Caco-2 (cell line): ENCODE measurements around the gene CALCA. TPM values are rescaled to one million over a fixed set of nuclear protein-coding genes. Genes with fewer than 3 reads are reported as not detected.
"Not testable (repeated sequence)": the region's sequence is repeated elsewhere in the genome, so short reads cannot be mapped to it uniquely, and the experiment has no call there.

Experiments
- BruUV-seq: library from RNA; stranded (reverse); fragments of 400-500 nt; replicated peaks from 2 replicates; lab custom pipeline; 2021; lab: Mats Ljungman, UMichigan
- CTCF ChIA-PET: fragments of 300-600 bp; sonication (Branson Sonifier 250); formaldehyde crosslinking; loops from one replicate; lab custom pipeline; 2022; ENCODE audit warnings: antibody characterized with exemption; lab: Charles Lee
- POLR2A ChIA-PET: fragments of 300-600 bp; sonication (Branson Sonifier 250); formaldehyde crosslinking; loops from one replicate; lab custom pipeline; 2022; ENCODE audit warnings: antibody characterized with exemption; lab: Charles Lee
- DNase-seq, 2 experiments: peaks; one replicate each; pipeline versions ENCODE4 v3.0.0 to v3.0.0-alpha.2; 2020 to 2022
- H3K27me3 ChIP-seq: replicated peaks from 2 replicates; pipeline ENCODE4 v1.6.0; 2011; ENCODE audit warnings: low read length; ENCODE audit not compliant: control insufficient read depth, insufficient read depth
- H3K36me3 ChIP-seq: 2 replicates; pipeline ENCODE4 v1.5.1; 2011; ENCODE audit warnings: low read length; ENCODE audit not compliant: control insufficient read depth, insufficient read depth
- H3K4me1 ChIP-seq: fragments of 250-450 bp; sonication (Bioruptor Pico); 2 replicates; pipeline ENCODE4 v1.5.1; 2020; ENCODE audit warnings: mild to moderate bottlenecking
- H3K4me3 ChIP-seq: 2 replicates; pipeline ENCODE4 v1.5.1; 2011; ENCODE audit warnings: low read depth, mild to moderate bottlenecking, control low read depth, low read length
- H3K9me3 ChIP-seq: fragments of 250-450 bp; sonication (Bioruptor Pico); 2 replicates; pipeline ENCODE4 v1.5.1; 2020; ENCODE audit warnings: mild to moderate bottlenecking, moderate library complexity
- H3K27ac Mint-ChIP-seq: one replicate; pipeline ENCODE4 v1.8.0; 2022; ENCODE audit warnings: mixed read lengths; ENCODE audit not compliant: unreplicated experiment
- H3K27me3 Mint-ChIP-seq: one replicate; pipeline ENCODE4 v1.8.0; 2022; ENCODE audit warnings: mixed read lengths; ENCODE audit not compliant: insufficient read depth, unreplicated experiment
- H3K36me3 Mint-ChIP-seq: one replicate; pipeline ENCODE4 v1.8.0; 2022; ENCODE audit warnings: mild to moderate bottlenecking, mixed read lengths; ENCODE audit not compliant: insufficient read depth, unreplicated experiment
- H3K4me1 Mint-ChIP-seq: one replicate; pipeline ENCODE4 v1.8.0; 2022; ENCODE audit warnings: low read depth, mixed read lengths; ENCODE audit not compliant: unreplicated experiment
- H3K4me3 Mint-ChIP-seq: one replicate; pipeline ENCODE4 v1.8.0; 2022; ENCODE audit warnings: mild to moderate bottlenecking, moderate library complexity, mixed read lengths; ENCODE audit not compliant: unreplicated experiment
- H3K9me3 Mint-ChIP-seq: one replicate; pipeline ENCODE4 v1.8.0; 2022; ENCODE audit warnings: mixed read lengths; ENCODE audit not compliant: unreplicated experiment
- CTCF ChIP-seq, 2 experiments: fragments of 200-600 bp in 1 of 2; IDR thresholded peaks; 1 replicate in 1 of 2; 2 replicates in 1 of 2; pipeline versions ENCODE4 v1.5.1 to v1.8.0; 2011 to 2022; ENCODE audit warnings: antibody characterized with exemption in 1 of 2, control low read depth in 1 of 2, inconsistent platforms in 1 of 2, low read depth in 1 of 2, low read length in 1 of 2, mild to moderate bottlenecking in 1 of 2, moderate library complexity in 1 of 2; ENCODE audit not compliant: insufficient read depth in 1 of 2, severe bottlenecking in 1 of 2, unreplicated experiment in 1 of 2
- intact Hi-C: fragments of 100-400 bp; cut with micrococcal nuclease; formaldehyde crosslinking; loops from one replicate; pipeline ENCODE4 v1.10.0; 2022; ENCODE audit not compliant: unreplicated experiment
- total RNA-seq: library from RNA; stranded (reverse); gene quantifications from 2 replicates; pipeline ENCODE4 v1.2.3, GENCODE V29; 2022

The CALCA gene
- total RNA-seq, 1 experiment from 2014 or later: not detected

GRCh38 chr11:15010865-15011264 is 38.7 kb upstream of the CALCA start:
- Mint-ChIP-seq H3K27me3 (peaks cover 17% of the 10 kb centered on the region), H3K9me3 (peaks cover 10% of the 10 kb centered on the region), H3K4me3 (no peak overlapping the region), H3K27ac (no peak overlapping the region), H3K36me3 (no peaks in the 10 kb centered on the region), H3K4me1 (no peaks in the 10 kb centered on the region)
- TF ChIP-seq CTCF (IDR thresholded peaks at IDR 0.05; ENCODE audit: insufficient read depth in 1 of 2, low read depth in 1 of 2, low read length in 1 of 2, severe bottlenecking in 1 of 2, unreplicated experiment in 1 of 2): no peak
- Histone ChIP-seq H3K27me3 (no peaks in the 10 kb centered on the region; the same call in 1 of the 2 replicates), H3K9me3 (peaks cover under 1% of the 10 kb centered on the region; the same call in 1 of the 2 replicates), H3K4me1 (no peaks in the 10 kb centered on the region), H3K4me3 (no peak overlapping the region), H3K36me3 (no peaks in the 10 kb centered on the region)
- no peak for DNase-seq
- intact Hi-C loops: no loop called here
- ChIA-PET POLR2A (no interaction called here), CTCF (interaction anchor here (1.6 kb wide), 1 partner anchor 103 kb away, joined by 5 read pairs; no protein-coding TSS in a partner anchor)
- no TSS peak for BruUV-seq

GRCh38 chr11:15006139-15006759 is 34.1 kb upstream of the CALCA start:
- Histone ChIP-seq H3K27me3 (no peaks in the 10 kb centered on the region; the same call in 1 of the 2 replicates), H3K4me1 (no peaks in the 10 kb centered on the region), H3K9me3 (peaks cover 5% of the 10 kb centered on the region; the same call in 1 of the 2 replicates), H3K4me3 (no peak overlapping the region), H3K36me3 (no peaks in the 10 kb centered on the region)
- no peaks in the 10 kb centered on the region for H3K36me3 Mint-ChIP-seq
- no peaks in the 10 kb centered on the region for H3K9me3 Mint-ChIP-seq
- peaks cover 18% of the 10 kb centered on the region for H3K27me3 Mint-ChIP-seq
- DNase-seq: peak in 1 of 2 experiments; percentile 30
- TF ChIP-seq CTCF (IDR thresholded peaks at IDR 0.05; ENCODE audit: insufficient read depth in 1 of 2, low read depth in 1 of 2, low read length in 1 of 2, severe bottlenecking in 1 of 2, unreplicated experiment in 1 of 2): peak; percentile 58 to 62
- ChIA-PET POLR2A (no interaction called here), CTCF (interaction anchor here (1.2 to 1.9 kb wide), 4 partner anchors 31 to 216 kb away, joined by 3 to 51 read pairs (median 14); no protein-coding TSS in a partner anchor)
- no peak overlapping the region for H3K4me3 Mint-ChIP-seq
- H3K4me1 Mint-ChIP-seq: no peaks in the 10 kb centered on the region
- no peak overlapping the region for H3K27ac Mint-ChIP-seq
- no TSS peak for BruUV-seq
- intact Hi-C loops: loop anchor here (1.0 to 5.0 kb wide), 3 partner anchors 98 to 469 kb away; no protein-coding TSS in a partner anchor

GRCh38 chr11:14988133-14988532 is 16.0 kb upstream of the CALCA start:
- H3K27me3 Mint-ChIP-seq: peaks cover 10% of the 10 kb centered on the region
- H3K36me3 Mint-ChIP-seq, POLR2A ChIA-PET, DNase-seq, H3K4me3 Mint-ChIP-seq, H3K27me3 ChIP-seq, H3K27ac Mint-ChIP-seq, BruUV-seq, intact Hi-C loops, H3K4me1 Mint-ChIP-seq, H3K36me3 ChIP-seq, H3K4me1 ChIP-seq, CTCF ChIA-PET, H3K9me3 ChIP-seq, H3K4me3 ChIP-seq, H3K9me3 Mint-ChIP-seq: not testable (repeated sequence)
